DMS114 treated with DMSO at 0.1 percent for 48 hours (cell line): Measurements from ENCODE around the gene PRR5L.

Experiments used
- DNase-seq: peaks from one replicate; lab custom pipeline; 2025; ENCODE audit not compliant: unreplicated experiment; lab: John Stamatoyannopoulos, UW

PRR5L gene

GRCh38 chr11:36354221-36355003 lies 58.3 kb downstream of the PRR5L start:
- DNase-seq = no peak

- no peak for DNase-seq
Measured at GRCh38 chr11:36356201-36356600, 60.1 kb downstream of the PRR5L start.

GRCh38 chr11:36357831-36358230 lies 61.7 kb downstream of the PRR5L start:
- no peak for DNase-seq

- no peak for DNase-seq
Measured at GRCh38 chr11:36358436-36358835, 62.3 kb downstream of the PRR5L start.

GRCh38 chr11:36360318-36360717 lies 64.2 kb downstream of the PRR5L start:
- DNase-seq = no peak

GRCh38 chr11:36360826-36361415 lies 64.8 kb downstream of the PRR5L start:
- DNase-seq = no peak

GRCh38 chr11:36361472-36361871 lies 65.4 kb downstream of the PRR5L start:
- DNase-seq = no peak

GRCh38 chr11:36361901-36362391 lies 65.9 kb downstream of the PRR5L start:
- no peak for DNase-seq

- DNase-seq = no peak
Measured at GRCh38 chr11:36362902-36363301, 66.8 kb downstream of the PRR5L start.

- no peak for DNase-seq
Measured at GRCh38 chr11:36363361-36364268, 67.5 kb downstream of the PRR5L start.

- DNase-seq = no peak
Measured at GRCh38 chr11:36364551-36365325, 68.7 kb downstream of the PRR5L start.

- no peak for DNase-seq
Measured at GRCh38 chr11:36365907-36366306, 69.8 kb downstream of the PRR5L start.

- DNase-seq = no peak
Measured at GRCh38 chr11:36367806-36368680, 72.0 kb downstream of the PRR5L start.

GRCh38 chr11:36371181-36371580 lies 75.1 kb downstream of the PRR5L start:
- no peak for DNase-seq

GRCh38 chr11:36371590-36371989 lies 75.5 kb downstream of the PRR5L start:
- DNase-seq = no peak

- no peak for DNase-seq
Measured at GRCh38 chr11:36372101-36372771, 76.1 kb downstream of the PRR5L start.

- no peak for DNase-seq
Measured at GRCh38 chr11:36373016-36374010, 77.2 kb downstream of the PRR5L start.

- no peak for DNase-seq
Measured at GRCh38 chr11:36374726-36375125, 78.6 kb downstream of the PRR5L start.
